Measurements from ENCODE around the gene FBXW5.

Gene FBXW5

GRCh38 chr9:136977649-136978072, 33.1 kb upstream of the FBXW5 start:
- DNase-seq, result no peak

- no peak for DNase-seq
Measured at GRCh38 chr9:136977223-136977622, 32.7 kb upstream of the FBXW5 start, which contains the start of gene PTGDS. Gene PTGDS (plus strand): TSS chr9:136977504. CDS start chr9:136977579, 75 bp downstream.

GRCh38 chr9:136975644-136976043, 31.1 kb upstream of the FBXW5 start:
- DNase-seq, result peak in 1 of 2 experiments; percentile 71

GRCh38 chr9:136974817-136975535, 30.4 kb upstream of the FBXW5 start:
- DNase-seq, result no peak

GRCh38 chr9:136973618-136974617, 29.4 kb upstream of the FBXW5 start:
- DNase-seq, result no peak

- no peak for DNase-seq
Measured at GRCh38 chr9:136972743-136973142, 28.2 kb upstream of the FBXW5 start.

GRCh38 chr9:136972335-136972734, 27.8 kb upstream of the FBXW5 start:
- DNase-seq, result no peak

GRCh38 chr9:136971746-136972145, 27.2 kb upstream of the FBXW5 start:
- no peak for DNase-seq

- DNase-seq, result no peak
Measured at GRCh38 chr9:136970361-136970760, 25.8 kb upstream of the FBXW5 start.

GRCh38 chr9:136969774-136970173, 25.2 kb upstream of the FBXW5 start:
- DNase-seq, result no peak

GRCh38 chr9:136969150-136969549, 24.6 kb upstream of the FBXW5 start:
- DNase-seq, result no peak

GRCh38 chr9:136968333-136969127, 24.0 kb upstream of the FBXW5 start:
- no peak for DNase-seq

- no peak for DNase-seq
Measured at GRCh38 chr9:136965771-136966484, 21.4 kb upstream of the FBXW5 start.

GRCh38 chr9:136964833-136965422, 20.4 kb upstream of the FBXW5 start:
- no peak for DNase-seq

- DNase-seq, result no peak
Measured at GRCh38 chr9:136964171-136964689, 19.7 kb upstream of the FBXW5 start.

- no peak for DNase-seq
Measured at GRCh38 chr9:136963751-136964150, 19.2 kb upstream of the FBXW5 start.

GRCh38 chr9:136963341-136963740, 18.8 kb upstream of the FBXW5 start:
- DNase-seq, result no peak

- no peak for DNase-seq
Measured at GRCh38 chr9:136962701-136963248, 18.2 kb upstream of the FBXW5 start.

GRCh38 chr9:136962163-136962562, 17.6 kb upstream of the FBXW5 start:
- DNase-seq, result no peak

GRCh38 chr9:136961279-136962065, 16.9 kb upstream of the FBXW5 start:
- DNase-seq, result no peak

GRCh38 chr9:136960938-136961275, 16.4 kb upstream of the FBXW5 start:
- DNase-seq, result no peak

All from activated T-cell treated with anti-CD3 and anti-CD28 coated beads, Interleukin-2, amount 50 U/mL, for 48 hours (primary cell).